ENCODE data around the gene KLHDC7A.

The KLHDC7A gene

GRCh38 chr1:18527921-18528320, 47.2 kb downstream of the KLHDC7A start:
- Histone ChIP-seq H3K27ac (replicated peaks) (no peak overlapping the region), H3K4me3 (replicated peaks; ENCODE audit: insufficient read depth, low read length) (no peak overlapping the region), H3K27me3 (ENCODE audit: insufficient read depth, poor library complexity, severe bottlenecking) (no peaks in the 10 kb centered on the region)
- TF ChIP-seq POLR2AphosphoS5 (IDR thresholded peaks at IDR 0.05; ENCODE audit: low read depth), result no peak
- TF ChIP-seq REST (IDR thresholded peaks at IDR 0.05; ENCODE audit: insufficient replicate concordance, low read depth), result no peak
- no peak for TF ChIP-seq SPI1 (IDR thresholded peaks at IDR 0.05; ENCODE audit: borderline replicate concordance, low read depth)
- no peak for TF ChIP-seq CTCF (IDR thresholded peaks at IDR 0.05; ENCODE audit: insufficient read depth, low read length)
- no peak for TF ChIP-seq GABPA (IDR thresholded peaks at IDR 0.05; ENCODE audit: low read depth)
- no peak for DNase-seq (ENCODE audit: low read depth in 1 of 2, low spot score in 1 of 2)

DNA sequence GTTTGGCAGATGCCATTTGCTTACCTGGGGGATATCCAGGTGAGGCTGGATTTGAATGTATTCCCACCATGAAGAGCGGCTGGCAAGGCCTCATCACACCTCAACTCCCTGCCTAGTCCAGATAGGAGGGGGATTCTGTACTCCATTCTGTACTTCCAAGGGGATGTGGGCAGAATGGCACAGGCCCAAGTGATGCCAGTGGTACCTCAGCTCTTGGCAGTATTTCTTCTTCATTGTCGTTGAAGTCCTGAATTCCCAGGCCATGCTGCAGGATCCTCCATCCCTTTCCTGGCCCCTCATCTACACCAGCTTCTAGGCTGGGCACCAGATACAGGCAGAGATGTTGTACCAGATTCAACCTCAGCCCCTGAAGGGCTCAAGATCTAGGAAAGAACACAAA, 47.9 kb downstream of the KLHDC7A start:
- no peak overlapping the region for H3K4me3 ChIP-seq (replicated peaks; ENCODE audit: insufficient read depth, low read length)
- H3K27ac ChIP-seq (replicated peaks), result no peak overlapping the region
- no peaks in the 10 kb centered on the region for H3K27me3 ChIP-seq (ENCODE audit: insufficient read depth, poor library complexity, severe bottlenecking)
- TF ChIP-seq CTCF (IDR thresholded peaks at IDR 0.05; ENCODE audit: insufficient read depth, low read length) (no peak), SPI1 (IDR thresholded peaks at IDR 0.05; ENCODE audit: borderline replicate concordance, low read depth) (no peak), POLR2AphosphoS5 (IDR thresholded peaks at IDR 0.05; ENCODE audit: low read depth) (no peak), REST (IDR thresholded peaks at IDR 0.05; ENCODE audit: insufficient replicate concordance, low read depth) (no peak), GABPA (IDR thresholded peaks at IDR 0.05; ENCODE audit: low read depth) (no peak)
- no peak for DNase-seq (ENCODE audit: low read depth in 1 of 2, low spot score in 1 of 2)

DNA sequence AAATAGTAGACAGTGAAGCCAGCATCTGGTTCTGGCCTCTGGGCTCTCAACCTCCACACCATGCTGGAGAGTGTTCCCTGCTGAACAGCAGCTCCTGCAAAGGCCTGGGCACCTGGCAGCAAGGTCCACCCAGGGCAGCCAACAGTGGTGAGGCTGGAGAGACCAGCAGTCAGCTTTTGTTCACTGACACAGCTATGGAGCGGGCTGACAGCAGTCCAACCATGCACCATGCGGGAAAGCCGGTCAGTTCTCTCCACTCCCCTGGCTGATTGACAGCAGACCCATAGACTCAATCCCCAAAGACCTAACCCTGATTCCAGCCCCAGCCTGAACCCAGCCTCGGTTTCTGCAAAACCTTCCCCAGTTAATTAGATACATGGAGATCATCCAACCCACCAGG, 49.0 kb downstream of the KLHDC7A start:
- no peak overlapping the region for H3K27ac ChIP-seq (replicated peaks)
- H3K4me3 ChIP-seq (replicated peaks; ENCODE audit: insufficient read depth, low read length), result no peak overlapping the region
- DNase-seq (ENCODE audit: low read depth in 1 of 2, low spot score in 1 of 2), result no peak
- no peak for TF ChIP-seq SPI1 (IDR thresholded peaks at IDR 0.05; ENCODE audit: borderline replicate concordance, low read depth)
- H3K27me3 ChIP-seq (ENCODE audit: insufficient read depth, poor library complexity, severe bottlenecking), result no peaks in the 10 kb centered on the region

DNA sequence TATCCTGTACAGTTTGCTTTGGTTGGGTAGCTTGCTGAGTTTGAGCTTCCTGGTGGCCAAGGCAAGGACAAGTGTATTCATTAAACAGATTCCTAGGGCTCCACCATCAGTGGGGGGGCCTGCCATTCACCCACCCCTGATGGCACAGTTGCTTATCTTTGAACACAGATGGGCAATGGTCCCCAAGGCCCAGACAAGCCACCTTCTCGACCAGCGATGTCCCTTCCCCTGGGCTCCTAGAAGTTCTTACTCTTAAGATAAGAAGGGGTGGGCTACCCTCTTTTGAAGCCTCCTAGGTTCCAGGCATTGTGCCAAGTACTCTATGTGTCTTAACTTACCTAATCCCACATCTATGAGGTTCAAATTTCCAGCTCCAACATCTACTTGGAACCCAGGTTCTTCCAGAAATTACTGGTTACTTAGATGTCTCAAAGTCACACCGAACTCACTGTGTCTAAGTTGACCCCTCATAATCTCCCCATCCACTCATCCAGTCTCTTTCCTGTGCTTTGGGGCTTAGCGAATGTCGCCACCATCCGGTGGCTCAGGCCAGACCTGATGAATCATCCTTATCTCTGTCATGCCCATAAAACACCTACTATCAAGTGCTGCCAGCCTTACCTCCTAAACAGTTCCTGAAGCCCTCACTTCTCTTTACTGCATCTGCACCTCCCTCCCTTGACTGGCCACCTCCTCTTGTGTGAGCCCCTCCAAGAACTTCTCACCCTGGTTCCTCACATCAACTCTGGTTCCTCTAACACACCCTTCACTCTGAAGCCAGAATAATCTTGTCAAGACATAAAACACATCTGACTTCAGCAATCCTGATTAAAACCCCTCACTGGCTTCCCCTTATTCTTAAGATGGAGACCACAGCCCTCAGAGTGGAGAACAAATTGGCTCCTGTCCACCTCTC, 50.1 kb downstream of the KLHDC7A start:
- TF ChIP-seq SPI1 (IDR thresholded peaks at IDR 0.05; ENCODE audit: borderline replicate concordance, low read depth), result no peak
- no peak for TF ChIP-seq GABPA (IDR thresholded peaks at IDR 0.05; ENCODE audit: low read depth)
- TF ChIP-seq REST (IDR thresholded peaks at IDR 0.05; ENCODE audit: insufficient replicate concordance, low read depth), result no peak
- TF ChIP-seq CTCF (IDR thresholded peaks at IDR 0.05; ENCODE audit: insufficient read depth, low read length), result no peak
- no peak for TF ChIP-seq POLR2AphosphoS5 (IDR thresholded peaks at IDR 0.05; ENCODE audit: low read depth)
- no peak for DNase-seq (ENCODE audit: low read depth in 1 of 2, low spot score in 1 of 2)
- Histone ChIP-seq H3K4me3 (replicated peaks; ENCODE audit: insufficient read depth, low read length) (no peak overlapping the region), H3K27me3 (ENCODE audit: insufficient read depth, poor library complexity, severe bottlenecking) (no peaks in the 10 kb centered on the region), H3K27ac (replicated peaks) (no peak overlapping the region)
